COLO829 (cell line): Measurements from ENCODE around the gene PCNT.
"Not testable (repeated sequence)": the region's sequence is repeated elsewhere in the genome, so short reads cannot be mapped to it uniquely, and the experiment has no call there.

ENCODE experiments used
- DNase-seq: peaks from one replicate; pipeline ENCODE4 v3.0.0; 2012; ENCODE audit warnings: low spot score

PCNT gene

GRCh38 chr21:46403234-46403811 is 79.4 kb downstream of the PCNT start:
- DNase-seq: not testable (repeated sequence)

- DNase-seq: no peak
Observed at GRCh38 chr21:46404306-46404705, 80.3 kb downstream of the PCNT start.

- no peak for DNase-seq
Observed at GRCh38 chr21:46406001-46406400, 82.0 kb downstream of the PCNT start.

- no peak for DNase-seq
Observed at GRCh38 chr21:46409641-46410406, 85.9 kb downstream of the PCNT start.

- DNase-seq: no peak
Observed at GRCh38 chr21:46410516-46410915, 86.6 kb downstream of the PCNT start.

GRCh38 chr21:46411236-46411635 is 87.3 kb downstream of the PCNT start:
- no peak for DNase-seq

GRCh38 chr21:46411691-46412090 is 87.7 kb downstream of the PCNT start:
- DNase-seq: no peak

GRCh38 chr21:46412521-46413364 is 88.8 kb downstream of the PCNT start:
- DNase-seq: no peak

GRCh38 chr21:46413365-46413696 is 89.4 kb downstream of the PCNT start:
- DNase-seq: no peak

GRCh38 chr21:46414965-46415275 is 91.0 kb downstream of the PCNT start:
- no peak for DNase-seq

- DNase-seq: no peak
Observed at GRCh38 chr21:46416551-46416950, 92.6 kb downstream of the PCNT start.

GRCh38 chr21:46418265-46418946 is 94.5 kb downstream of the PCNT start:
- DNase-seq: no peak

GRCh38 chr21:46420241-46421190 is 96.6 kb downstream of the PCNT start:
- DNase-seq: no peak

GRCh38 chr21:46421191-46421750 is 97.3 kb downstream of the PCNT start:
- no peak for DNase-seq

GRCh38 chr21:46421756-46422555 is 98.0 kb downstream of the PCNT start:
- no peak for DNase-seq

GRCh38 chr21:46422636-46423241 is 98.8 kb downstream of the PCNT start:
- DNase-seq: no peak

- DNase-seq: no peak
Observed at GRCh38 chr21:46423546-46424038, 99.6 kb downstream of the PCNT start.

- no peak for DNase-seq
Observed at GRCh38 chr21:46424039-46424591, 100.2 kb downstream of the PCNT start.

GRCh38 chr21:46424621-46425020 is 100.7 kb downstream of the PCNT start:
- DNase-seq: no peak
